HG03280 (cell line): ENCODE data around the gene RBKS.

Source experiments
- ATAC-seq: cut with Tn5 transposase; IDR thresholded peaks from one replicate; pipeline ENCODE4 v1.9.1; 2021; ENCODE audit warnings: mild to moderate bottlenecking, moderate library complexity; ENCODE audit not compliant: unreplicated experiment

The RBKS gene

GRCh38 chr2:27803046-27803445, 87.1 kb downstream of the RBKS start:
- no peak for ATAC-seq

DNA sequence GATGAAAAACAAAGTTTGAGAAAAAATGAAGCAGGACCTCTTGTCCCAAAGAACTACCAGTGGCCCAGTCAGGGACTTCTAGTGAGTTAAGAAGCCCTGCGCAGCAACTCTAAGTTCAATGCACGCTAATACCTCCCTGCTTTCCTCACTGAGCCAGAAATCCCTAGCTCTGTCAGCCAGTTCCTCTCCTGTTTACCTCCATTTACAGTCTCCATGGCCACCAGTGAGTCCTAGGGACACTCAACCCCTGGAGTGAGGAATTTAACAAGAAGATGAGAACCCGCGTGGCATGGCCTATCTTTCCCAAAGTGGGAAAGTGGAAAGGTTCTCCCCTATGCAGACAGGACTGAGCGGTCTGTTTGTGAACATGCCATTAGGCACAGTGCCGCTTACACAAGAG, 87.6 kb downstream of the RBKS start:
- no peak for ATAC-seq

DNA sequence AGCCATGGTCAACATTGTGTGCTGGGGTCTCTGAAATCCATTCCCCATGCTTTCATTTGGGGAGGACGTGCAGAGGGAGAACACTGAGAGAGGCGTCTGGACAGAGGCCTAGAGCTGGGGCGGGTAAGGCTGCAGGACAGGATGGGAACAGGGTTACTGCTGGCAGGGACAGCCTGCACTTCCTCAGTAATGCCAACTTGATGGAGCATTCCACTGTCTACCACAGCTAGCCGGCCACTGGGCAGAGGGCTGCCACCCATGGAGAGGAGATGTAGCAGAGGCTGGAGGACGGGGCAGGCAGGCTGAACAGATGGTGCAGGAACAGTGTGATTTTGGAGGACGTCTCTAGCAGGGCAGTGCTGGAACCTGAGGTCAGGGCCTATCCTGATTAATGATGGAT, 89.3 kb downstream of the RBKS start:
- no peak for ATAC-seq

DNA sequence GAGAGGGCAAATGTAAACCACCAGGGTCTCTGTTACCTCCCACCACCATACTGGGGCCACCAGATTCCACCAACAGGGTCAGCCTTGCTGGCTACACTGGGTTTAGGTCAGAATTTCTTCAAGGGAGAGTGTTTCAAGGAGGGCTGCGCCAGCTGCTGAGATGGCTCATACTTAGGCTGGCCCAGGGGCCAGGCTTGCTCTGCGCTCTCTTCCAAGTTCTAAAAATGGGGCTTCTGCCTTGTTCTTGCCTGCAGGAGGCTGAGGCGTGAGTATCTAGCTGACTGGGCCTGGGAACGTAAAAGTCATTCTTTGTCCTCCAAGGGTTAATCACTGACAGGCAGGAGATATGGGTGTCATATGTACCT, 90.6 kb downstream of the RBKS start:
- ATAC-seq: no peak

- no peak for ATAC-seq
Observed at GRCh38 chr2:27798948-27799645, 91.1 kb downstream of the RBKS start.

GRCh38 chr2:27798486-27798885, 91.7 kb downstream of the RBKS start:
- no peak for ATAC-seq

GRCh38 chr2:27797841-27798240, 92.3 kb downstream of the RBKS start:
- no peak for ATAC-seq

- no peak for ATAC-seq
Observed at GRCh38 chr2:27796791-27797765, 93.1 kb downstream of the RBKS start.

DNA sequence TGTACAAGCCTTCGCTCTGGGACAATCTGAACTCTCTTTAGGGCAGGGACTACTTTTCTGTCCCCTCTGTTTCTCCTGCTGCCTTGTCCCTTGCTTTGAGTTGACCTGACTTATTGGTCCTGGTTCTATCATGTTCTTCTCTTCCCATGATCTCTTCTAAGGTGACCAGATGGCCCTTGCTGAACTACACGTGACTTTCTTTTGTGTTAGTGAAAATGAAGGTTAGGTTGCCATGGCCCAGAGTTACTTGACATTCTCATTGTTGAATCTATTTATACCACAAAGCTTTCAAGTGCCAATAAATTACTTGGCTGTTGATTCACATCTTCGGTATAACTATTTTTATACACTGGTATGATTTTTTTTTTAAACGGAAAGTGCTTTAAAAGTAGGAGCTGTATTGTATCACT, 94.3 kb downstream of the RBKS start:
- ATAC-seq: no peak

- ATAC-seq: no peak
Observed at GRCh38 chr2:27795093-27795834, 94.9 kb downstream of the RBKS start.

GRCh38 chr2:27792759-27793158, 97.4 kb downstream of the RBKS start:
- ATAC-seq: no peak

GRCh38 chr2:27790796-27791195, 99.4 kb downstream of the RBKS start:
- ATAC-seq: no peak

DNA sequence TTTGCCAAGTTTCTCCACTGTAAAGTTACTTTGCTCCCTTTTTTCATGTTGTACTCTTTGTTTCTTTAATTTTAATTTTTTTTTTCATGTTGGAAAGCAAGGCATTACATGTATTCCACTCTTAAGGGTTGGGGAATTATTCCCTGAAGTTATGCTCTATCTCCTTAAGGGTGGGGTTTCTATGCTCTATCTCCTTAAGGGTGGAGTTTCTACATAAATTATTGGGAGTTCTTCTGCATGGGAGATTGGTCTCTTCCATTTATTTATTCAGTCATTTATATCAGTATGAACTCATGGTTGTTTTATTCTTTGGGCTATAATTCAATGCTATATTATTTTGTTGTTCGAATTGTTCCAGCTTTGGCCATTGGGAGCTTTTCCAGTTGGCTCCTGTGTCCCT, 107.5 kb downstream of the RBKS start:
- no peak for ATAC-seq

DNA sequence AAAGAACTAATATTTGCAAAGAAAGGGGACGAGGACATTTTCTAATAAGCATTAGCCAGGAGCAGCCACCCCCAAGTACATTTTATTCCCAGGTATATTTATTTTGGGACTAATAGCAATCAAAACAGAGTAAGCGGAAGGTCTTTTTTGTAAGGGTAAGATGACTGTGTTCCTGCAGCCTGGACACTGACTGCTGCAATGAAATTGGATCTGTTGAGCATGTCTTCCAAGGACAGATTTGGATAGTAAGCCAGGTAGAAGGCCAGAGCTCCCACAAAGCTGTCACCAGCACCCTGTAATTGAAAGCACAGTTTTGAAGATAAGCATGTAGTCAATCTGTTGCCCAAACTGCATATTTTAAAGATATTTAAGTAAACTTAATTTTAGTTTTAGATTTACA, 108.7 kb downstream of the RBKS start:
- ATAC-seq: no peak

DNA sequence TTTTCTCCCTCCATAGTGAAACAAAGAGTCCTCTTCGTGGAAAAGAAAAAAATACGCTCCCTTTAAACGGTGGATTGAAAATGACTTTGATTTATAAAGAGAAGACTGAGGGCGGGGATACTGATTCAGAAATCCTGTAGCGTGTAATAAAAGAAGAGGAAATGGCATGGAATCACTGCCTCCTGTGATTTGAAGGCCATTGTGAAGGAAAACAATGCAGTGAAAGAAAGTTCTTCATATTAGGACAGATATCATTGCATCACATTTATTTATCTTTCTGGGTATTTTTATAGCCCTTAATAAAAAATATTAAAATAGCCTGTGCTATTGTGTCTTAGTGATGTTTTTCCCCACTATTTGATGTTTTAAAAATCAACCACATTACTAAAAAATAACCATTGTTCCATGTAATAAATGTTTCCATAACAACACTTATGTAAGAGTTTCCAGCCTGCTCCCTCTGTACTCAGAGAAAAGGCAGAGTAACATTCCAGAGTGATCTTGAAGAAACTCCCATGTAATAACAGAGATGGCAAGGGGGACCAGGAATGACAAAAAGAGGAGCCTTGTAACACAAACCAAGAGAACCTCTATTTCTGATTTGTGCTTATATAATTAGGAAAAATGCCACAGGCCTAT, 110.7 kb downstream of the RBKS start:
- ATAC-seq: no peak

DNA sequence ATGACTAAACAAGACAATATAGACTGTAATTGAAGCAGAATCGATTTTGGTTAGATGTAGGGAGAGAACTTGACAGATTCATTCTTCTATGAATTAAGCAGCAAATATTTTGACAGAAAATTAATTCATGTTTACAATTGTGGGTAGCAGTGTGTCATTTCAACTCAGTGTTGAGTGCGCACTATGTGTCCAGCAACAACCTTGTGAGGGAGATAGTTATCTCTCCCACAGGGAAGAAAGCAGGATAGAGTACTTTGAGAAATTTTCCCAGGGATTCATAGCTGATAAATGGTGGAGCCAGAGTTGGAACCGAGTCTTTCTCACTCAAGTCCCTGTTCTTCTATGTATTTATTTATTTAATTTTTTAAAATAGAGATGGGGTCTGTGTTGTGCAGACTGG, 113.5 kb downstream of the RBKS start:
- ATAC-seq: no peak

DNA sequence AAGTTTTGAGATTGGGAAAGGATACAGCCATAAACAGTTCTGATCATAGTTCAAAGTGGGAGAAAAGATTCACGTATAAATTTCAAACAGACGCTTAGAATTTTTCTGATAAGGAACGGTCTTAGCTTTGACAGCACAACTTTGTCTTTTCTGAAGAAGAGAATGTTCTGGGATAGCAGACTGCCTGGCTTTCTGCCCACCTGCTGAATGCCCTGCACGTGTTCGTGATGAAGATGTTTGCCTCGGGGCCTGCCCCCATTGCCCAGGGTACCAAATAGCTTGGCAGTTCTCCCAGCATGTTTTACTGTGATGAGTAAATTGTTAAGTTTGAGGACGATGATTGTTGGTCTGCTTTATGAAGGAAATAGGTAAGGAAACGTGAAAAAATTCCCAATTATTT, 114.1 kb downstream of the RBKS start:
- no peak for ATAC-seq

DNA sequence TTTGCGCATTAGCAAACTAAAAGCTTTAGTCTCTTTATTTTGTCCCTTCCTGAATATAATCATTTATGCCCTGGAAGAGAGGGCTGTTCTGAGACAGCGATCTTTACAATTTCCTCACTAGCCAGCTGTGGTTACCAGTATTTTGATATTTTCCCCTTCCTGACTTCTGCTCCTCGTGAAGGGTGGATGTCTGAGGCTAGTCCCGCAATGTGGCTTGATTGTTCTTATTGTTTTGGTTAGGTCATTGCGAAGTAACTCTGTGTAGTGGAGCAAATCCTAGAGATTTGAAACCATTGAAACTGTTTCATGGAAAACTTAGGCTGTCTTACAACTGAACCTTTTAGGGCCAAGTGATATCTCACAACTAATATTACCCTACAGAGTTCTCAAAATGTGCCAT, 116.2 kb downstream of the RBKS start:
- ATAC-seq: no peak

DNA sequence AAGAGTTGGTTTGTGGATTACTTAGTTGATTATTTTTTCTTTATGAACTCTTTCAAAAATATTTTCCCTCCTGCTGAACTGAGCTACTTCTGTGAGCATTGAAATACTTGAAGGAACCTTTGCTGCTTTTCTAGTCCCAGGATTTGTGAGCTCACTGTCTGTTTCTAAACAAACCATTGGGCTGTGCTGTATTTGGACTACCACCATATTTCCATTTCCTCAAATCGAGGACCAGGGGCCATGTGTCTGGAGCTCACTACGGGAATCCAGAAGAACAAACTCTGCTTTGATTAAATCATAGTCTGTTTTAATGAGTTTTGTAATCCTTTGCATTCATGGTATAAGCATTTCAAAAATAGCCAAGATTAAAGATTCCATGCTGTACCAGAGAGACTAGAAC, 117.4 kb downstream of the RBKS start:
- ATAC-seq: no peak

- ATAC-seq: peak; percentile 95
Observed at GRCh38 chr2:27771548-27772335, 118.4 kb downstream of the RBKS start, which contains the start of gene MRPL33. MRPL33 (plus strand) TSS chr2:27771719; CDS start chr2:27771778, 59 bp downstream.
